PC-3 (cell line): ENCODE data around the gene NEUROD6. TPM values are rescaled to one million over a fixed set of nuclear protein-coding genes. Genes with fewer than 3 reads are reported as not detected.

Source experiments
- ATAC-seq: fragments of 200-7000 bp; cut with Tn5 transposase; 2 replicates; pipeline ENCODE4 v1.9.1; 2020; ENCODE audit warnings: mild to moderate bottlenecking, moderate library complexity
- BruUV-seq: library from RNA; stranded (reverse); fragments of 400-500 nt; replicated peaks from 2 replicates; lab custom pipeline; 2021; lab: Mats Ljungman, UMichigan
- CTCF ChIA-PET: fragments of 300-600 bp; sonication (Branson Sonifier 250); formaldehyde crosslinking; loops from one replicate; lab custom pipeline; 2022; ENCODE audit warnings: antibody characterized with exemption; lab: Charles Lee
- POLR2A ChIA-PET: fragments of 300-600 bp; sonication (Branson Sonifier 250); formaldehyde crosslinking; loops from one replicate; lab custom pipeline; 2022; ENCODE audit warnings: antibody characterized with exemption; ENCODE audit not compliant: unreplicated experiment; lab: Charles Lee
- DNase-seq: peaks from one replicate; pipeline ENCODE4 v3.0.0-alpha.2; 2015
- H2AFZ ChIP-seq: fragments of 300-600 bp; sonication (generic); 2 replicates; pipeline ENCODE4 v1.6.0; 2016; ENCODE audit warnings: antibody characterized with exemption, low read length
- H3F3A ChIP-seq: fragments of 300-600 bp; sonication (generic); one replicate; pipeline ENCODE4 v1.6.0; 2017; ENCODE audit warnings: antibody characterized with exemption, low read length, control low read depth, mild to moderate bottlenecking; ENCODE audit not compliant: unreplicated experiment
- H3K27ac ChIP-seq: fragments of 300-600 bp; sonication (generic); 2 replicates; pipeline ENCODE4 v1.5.1; 2016; ENCODE audit warnings: mild to moderate bottlenecking, low read length
- H3K27me3 ChIP-seq: fragments of 300-600 bp; sonication (generic); 2 replicates; pipeline ENCODE4 v1.6.1; 2016; ENCODE audit warnings: low read length, mixed read lengths
- H3K36me3 ChIP-seq: fragments of 300-600 bp; sonication (generic); 2 replicates; pipeline ENCODE4 v1.6.1; 2016; ENCODE audit warnings: low read depth, mixed run types, low read length, mixed read lengths
- H3K4me1 ChIP-seq: fragments of 300-600 bp; sonication (generic); 2 replicates; pipeline ENCODE4 v1.5.1; 2016; ENCODE audit warnings: low read length; ENCODE audit not compliant: insufficient read depth
- H3K4me2 ChIP-seq: fragments of 300-600 bp; sonication (generic); 2 replicates; pipeline ENCODE4 v1.6.0; 2016; ENCODE audit warnings: low read length
- H3K4me3 ChIP-seq: fragments of 300-600 bp; sonication (generic); 2 replicates; pipeline ENCODE4 v1.5.1; 2016; ENCODE audit warnings: mild to moderate bottlenecking, low read length, mixed read lengths
- H3K79me2 ChIP-seq: fragments of 300-600 bp; sonication (generic); 2 replicates; pipeline ENCODE4 v1.6.1; 2017; ENCODE audit warnings: low read length, mixed read lengths
- H3K9ac ChIP-seq: fragments of 300-600 bp; sonication (generic); 2 replicates; pipeline ENCODE4 v1.6.0; 2016; ENCODE audit warnings: mild to moderate bottlenecking, low read length
- H3K9me2 ChIP-seq: fragments of 300-600 bp; sonication (generic); replicated peaks from 2 replicates; pipeline ENCODE4 v1.6.1; 2016; ENCODE audit warnings: mixed run types, low read length, mixed read lengths
- H3K9me3 ChIP-seq: fragments of 300-600 bp; sonication (generic); 2 replicates; pipeline ENCODE4 v1.6.1; 2016; ENCODE audit warnings: low read length, mixed read lengths
- H4K20me1 ChIP-seq: fragments of 300-600 bp; sonication (generic); 2 replicates; pipeline ENCODE4 v1.6.1; 2016; ENCODE audit warnings: low read length, mixed read lengths
- CTCF ChIP-seq: fragments of 300-600 bp; sonication (generic); conservative IDR thresholded peaks from 2 replicates; pipeline ENCODE4 v1.5.1; 2017; ENCODE audit warnings: antibody characterized with exemption, low read depth, mild to moderate bottlenecking, low read length
- EZH2 ChIP-seq: fragments of 300-600 bp; sonication (generic); IDR thresholded peaks from one replicate; pipeline ENCODE4 v1.6.1; 2017; ENCODE audit warnings: antibody characterized with exemption, mild to moderate bottlenecking, low read length; ENCODE audit not compliant: unreplicated experiment
- EZH2phosphoT487 ChIP-seq: fragments of 300-600 bp; sonication (generic); IDR thresholded peaks from 2 replicates; pipeline ENCODE4 v1.6.1; 2018; ENCODE audit warnings: mild to moderate bottlenecking, antibody characterized with exemption, low read length, borderline replicate concordance
- intact Hi-C: fragments of 100-400 bp; cut with micrococcal nuclease; formaldehyde crosslinking; loops from 2 replicates; pipeline ENCODE4 v1.9.0; 2023
- total RNA-seq: library from RNA; depleted of rRNA; stranded (reverse); fragments of >200 nt; gene quantifications from 2 replicates; pipeline ENCODE4 v1.2.3, GENCODE V29; 2014

The NEUROD6 gene
- total RNA-seq, 1 experiment from 2014 or later, result not detected

GRCh38 chr7:31373337-31374289 is 33.1 kb upstream of the NEUROD6 start:
- ChIA-PET CTCF (interaction anchor here (0.7 to 2.5 kb wide), 4 partner anchors 37 to 115 kb away, joined by 3 to 21 read pairs (median 3); no protein-coding TSS in a partner anchor), POLR2A (no interaction called here)
- no TSS peak for BruUV-seq
- Histone ChIP-seq H3K27ac (no peak overlapping the region), H2AFZ (no peak overlapping the region), H3K9me2 (no peaks in the 10 kb centered on the region), H3K79me2 (no peaks in the 10 kb centered on the region), H3K9me3 (no peaks in the 10 kb centered on the region), H3K36me3 (no peaks in the 10 kb centered on the region), H3K4me1 (no peaks in the 10 kb centered on the region), H3K4me2 (no peak overlapping the region), H4K20me1 (no peaks in the 10 kb centered on the region), H3K27me3 (peaks cover 46% of the 10 kb centered on the region), H3K9ac (no peak overlapping the region), H3K4me3 (no peak overlapping the region), H3F3A (no peaks in the 10 kb centered on the region)
- peak; percentile 76 for DNase-seq
- intact Hi-C loops, result loop anchor here (1.0 to 5.0 kb wide), 7 partner anchors 70 to 363 kb away; no protein-coding TSS in a partner anchor
- TF ChIP-seq EZH2phosphoT487, result no peak
- TF ChIP-seq CTCF, result peak; percentile 86
- ATAC-seq, result peak; percentile 94

- Histone ChIP-seq H4K20me1 (no peaks in the 10 kb centered on the region), H3K79me2 (no peaks in the 10 kb centered on the region), H2AFZ (no peak overlapping the region), H3K36me3 (no peaks in the 10 kb centered on the region), H3K4me2 (no peak overlapping the region), H3K4me1 (no peaks in the 10 kb centered on the region), H3K9me3 (no peaks in the 10 kb centered on the region), H3K9ac (no peak overlapping the region), H3K27ac (no peak overlapping the region), H3F3A (no peaks in the 10 kb centered on the region), H3K9me2 (no peaks in the 10 kb centered on the region), H3K4me3 (no peak overlapping the region), H3K27me3 (peaks cover 58% of the 10 kb centered on the region)
- TF ChIP-seq EZH2, result no peak
- TF ChIP-seq CTCF, result no peak
- no peak for TF ChIP-seq EZH2phosphoT487
- intact Hi-C loops, result loop anchor here (5.0 kb wide), 2 partner anchors 180 to 240 kb away; no protein-coding TSS in a partner anchor
- ChIA-PET POLR2A (no interaction called here), CTCF (interaction anchor here (1.1 to 2.5 kb wide), 2 partner anchors 9 to 71 kb away, joined by 5 to 21 read pairs; no protein-coding TSS in a partner anchor)
- BruUV-seq, result no TSS peak
- ATAC-seq (no peak), DNase-seq (no peak)
These were observed 31.9 kb upstream of the NEUROD6 start for GRCh38 chr7:31372231-31372959.
